ENCODE data around the gene DDT.
"Not testable (repeated sequence)": the region's sequence is repeated elsewhere in the genome, so short reads cannot be mapped to it uniquely, and the experiment has no call there.

The DDT gene

GRCh38 chr22:23952794-23953405 is 21.3 kb downstream of the DDT start:
- DNase-seq (ENCODE audit: low spot score) = not testable (repeated sequence)

- DNase-seq (ENCODE audit: low spot score) = not testable (repeated sequence)
Measured at GRCh38 chr22:23951383-23951782, 22.9 kb downstream of the DDT start.

- DNase-seq (ENCODE audit: low spot score) = not testable (repeated sequence)
Measured at GRCh38 chr22:23949764-23950163, 24.5 kb downstream of the DDT start.

GRCh38 chr22:23947391-23947790 is 26.9 kb downstream of the DDT start:
- not testable (repeated sequence) for DNase-seq (ENCODE audit: low spot score)

- not testable (repeated sequence) for DNase-seq (ENCODE audit: low spot score)
Measured at GRCh38 chr22:23940166-23940565, 34.1 kb downstream of the DDT start.

GRCh38 chr22:23939017-23939357 is 35.3 kb downstream of the DDT start:
- DNase-seq (ENCODE audit: low spot score) = no peak

- DNase-seq (ENCODE audit: low spot score) = no peak
Measured at GRCh38 chr22:23938328-23939016, 35.8 kb downstream of the DDT start.

- no peak for DNase-seq (ENCODE audit: low spot score)
Measured at GRCh38 chr22:23926561-23926960, 47.7 kb downstream of the DDT start.

GRCh38 chr22:23925020-23925606 is 49.1 kb downstream of the DDT start:
- no peak for DNase-seq (ENCODE audit: low spot score)

GRCh38 chr22:23922921-23923320 is 51.3 kb downstream of the DDT start:
- DNase-seq (ENCODE audit: low spot score) = no peak

- DNase-seq (ENCODE audit: low spot score) = not testable (repeated sequence)
Measured at GRCh38 chr22:23921586-23922201, 52.5 kb downstream of the DDT start.
